Thyroid gland (tissue), 4 donors: ENCODE measurements around the gene TRPC4. TPM values are rescaled to one million over a fixed set of nuclear protein-coding genes. Genes with fewer than 3 reads are reported as not detected.

ENCODE experiments used
- DNase-seq, 2 donors: peaks; one replicate each; pipeline ENCODE4 v3.0.0-alpha.2; 2019
- H3K27ac ChIP-seq, 3 donors: fragments of 200-600 bp; sonication (generic); 1 replicate in 2 of 3; 2 replicates in 1 of 3; pipeline ENCODE4 v1.5.1; 2016 to 2019; ENCODE audit warnings: mild to moderate bottlenecking in 1 of 3, moderate library complexity in 1 of 3
- H3K27me3 ChIP-seq: fragments of 200-600 bp; sonication (generic); one replicate; pipeline ENCODE4 v1.5.1; 2019
- H3K36me3 ChIP-seq, 2 donors: fragments of 200-600 bp; sonication (generic); one replicate each; pipeline ENCODE4 v1.5.1; 2016 to 2019
- H3K4me1 ChIP-seq, 2 donors: fragments of 200-600 bp; sonication (generic); one replicate each; pipeline ENCODE4 v1.5.1; 2017 to 2019
- H3K4me3 ChIP-seq, 3 donors: fragments of 200-600 bp; sonication (generic); replicated peaks in 1 of 3; 1 replicate in 2 of 3; 2 replicates in 1 of 3; pipeline ENCODE4 v1.5.1; 2016; ENCODE audit warnings: mild to moderate bottlenecking in 1 of 3
- H3K9me3 ChIP-seq: fragments of 200-600 bp; sonication (generic); one replicate; pipeline ENCODE4 v1.5.1; 2017
- POLR2A ChIP-seq, 2 donors: fragments of 450-650 bp; IDR thresholded peaks; one replicate each; pipeline ENCODE4 v1.6.1; 2017; ENCODE audit warnings: antibody characterized with exemption in 2 of 2, mild to moderate bottlenecking in 2 of 2, moderate library complexity in 1 of 2
- whole genome bisulfite sequencing, 2 donors: methylation state at CpG; one replicate each; pipeline ENCODE4 v1.1.5; 2017; 5-methylcytosine and 5-hydroxymethylcytosine counted together
- intact Hi-C: fragments of 100-400 bp; cut with DNase I; formaldehyde crosslinking; loops from one replicate; pipeline ENCODE4 v1.15.1; 2023
- total RNA-seq, 4 donors: library from RNA; depleted of rRNA; stranded (reverse); fragments of >200 nt; gene quantifications; one replicate each; pipeline ENCODE4 v1.2.3, GENCODE V29; 2016
- TF ChIP-seq, protein P1 (sequence below), 6 experiments: fragments of 200-600 bp in 3 of 6; fragments of 450-650 bp in 3 of 6; sonication (generic) in 3 of 6; IDR thresholded peaks; one replicate each; pipeline ENCODE4 v1.5.1; 2016 to 2019; ENCODE audit warnings: antibody characterized with exemption in 6 of 6, mild to moderate bottlenecking in 2 of 6, inconsistent platforms in 1 of 6, moderate library complexity in 1 of 6

The TRPC4 gene
- total RNA-seq, 4 donors from 2014 or later = 0.11 to 3.2 (median 0.79) TPM

DNA sequence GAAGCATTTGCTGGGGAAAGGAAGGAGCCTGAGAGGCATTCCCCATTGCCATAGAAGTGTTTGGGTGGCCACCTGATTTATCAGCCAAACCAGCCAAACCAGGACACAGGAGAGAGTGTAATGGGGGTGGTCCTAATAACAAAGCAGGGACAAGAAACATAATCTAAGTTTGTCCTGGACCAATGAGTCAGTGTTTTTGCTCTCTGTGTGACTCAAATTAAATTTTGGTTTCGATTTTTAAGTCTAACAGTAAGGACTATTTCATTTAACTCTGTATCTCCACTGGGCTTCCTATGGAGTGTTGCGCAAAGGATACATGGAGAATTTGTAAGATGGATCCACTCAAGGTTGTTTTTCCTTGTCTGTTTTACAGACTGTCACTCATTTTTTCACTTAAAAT, 19.5 kb upstream of the TRPC4 start:
- no peaks in the 10 kb centered on the region for H3K4me1 ChIP-seq
- no peak for DNase-seq
- TF ChIP-seq, protein P1, sequence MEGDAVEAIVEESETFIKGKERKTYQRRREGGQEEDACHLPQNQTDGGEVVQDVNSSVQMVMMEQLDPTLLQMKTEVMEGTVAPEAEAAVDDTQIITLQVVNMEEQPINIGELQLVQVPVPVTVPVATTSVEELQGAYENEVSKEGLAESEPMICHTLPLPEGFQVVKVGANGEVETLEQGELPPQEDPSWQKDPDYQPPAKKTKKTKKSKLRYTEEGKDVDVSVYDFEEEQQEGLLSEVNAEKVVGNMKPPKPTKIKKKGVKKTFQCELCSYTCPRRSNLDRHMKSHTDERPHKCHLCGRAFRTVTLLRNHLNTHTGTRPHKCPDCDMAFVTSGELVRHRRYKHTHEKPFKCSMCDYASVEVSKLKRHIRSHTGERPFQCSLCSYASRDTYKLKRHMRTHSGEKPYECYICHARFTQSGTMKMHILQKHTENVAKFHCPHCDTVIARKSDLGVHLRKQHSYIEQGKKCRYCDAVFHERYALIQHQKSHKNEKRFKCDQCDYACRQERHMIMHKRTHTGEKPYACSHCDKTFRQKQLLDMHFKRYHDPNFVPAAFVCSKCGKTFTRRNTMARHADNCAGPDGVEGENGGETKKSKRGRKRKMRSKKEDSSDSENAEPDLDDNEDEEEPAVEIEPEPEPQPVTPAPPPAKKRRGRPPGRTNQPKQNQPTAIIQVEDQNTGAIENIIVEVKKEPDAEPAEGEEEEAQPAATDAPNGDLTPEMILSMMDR (IDR thresholded peaks at IDR 0.05) = no peak
- no peak for TF ChIP-seq POLR2A (IDR thresholded peaks at IDR 0.05)
- 86 to 90% methylated on average over 2 of the region's 2 CpGs for WGBS, 2 donors
- no peak overlapping the region for H3K4me3 ChIP-seq
- intact Hi-C loops = no loop called here
- no peaks in the 10 kb centered on the region for H3K9me3 ChIP-seq
- H3K27ac ChIP-seq = no peak overlapping the region
- H3K36me3 ChIP-seq = no peaks in the 10 kb centered on the region
- H3K27me3 ChIP-seq = no peaks in the 10 kb centered on the region

DNA sequence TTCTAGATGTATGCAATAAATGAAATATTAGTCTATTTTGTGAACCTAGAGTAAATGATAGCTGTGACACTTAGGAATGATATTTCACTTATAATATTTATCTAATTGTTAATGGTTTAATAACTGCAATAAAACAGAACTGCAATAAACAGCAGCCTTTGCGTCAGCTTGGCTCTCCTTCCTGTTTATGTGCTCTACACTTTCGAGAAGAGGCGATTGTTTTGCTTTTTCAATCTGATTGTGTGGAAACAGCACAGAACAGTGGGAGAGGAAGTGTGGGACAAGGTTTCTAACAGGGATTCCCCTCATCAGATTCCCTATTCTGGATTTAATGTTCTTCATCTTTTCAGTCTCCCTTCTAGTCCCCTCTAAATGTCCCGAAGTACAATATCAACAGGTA, 17.3 kb upstream of the TRPC4 start:
- Histone ChIP-seq H3K27me3 (no peaks in the 10 kb centered on the region), H3K27ac (no peak overlapping the region), H3K9me3 (no peaks in the 10 kb centered on the region), H3K4me3 (no peak overlapping the region), H3K36me3 (no peaks in the 10 kb centered on the region), H3K4me1 (no peaks in the 10 kb centered on the region)
- TF ChIP-seq POLR2A (IDR thresholded peaks at IDR 0.05) = no peak
- TF ChIP-seq, protein P1 (IDR thresholded peaks at IDR 0.05) = no peak
- intact Hi-C loops = no loop called here
- no peak for DNase-seq
- WGBS, 2 donors = 73 to 74% methylated on average over 4 of the region's 4 CpGs

DNA sequence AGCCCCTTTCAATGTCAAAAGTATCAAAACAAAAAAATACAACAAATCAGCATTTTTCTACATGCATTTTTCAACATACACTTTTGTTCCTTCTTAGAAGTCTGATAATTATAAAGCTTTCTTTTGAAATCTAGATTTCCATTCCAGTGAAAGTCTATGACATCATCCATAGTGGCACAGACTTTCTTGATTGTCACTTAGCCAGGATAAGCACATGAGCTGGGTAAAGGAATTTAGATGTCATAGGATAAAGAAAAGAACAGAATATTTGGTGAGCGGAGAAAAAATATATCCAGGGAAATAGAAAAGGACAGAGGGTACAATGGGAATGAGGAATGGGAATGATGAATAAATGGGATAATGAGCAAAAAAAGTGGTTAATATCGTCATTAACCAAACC, 15.1 kb upstream of the TRPC4 start:
- Histone ChIP-seq H3K9me3 (no peaks in the 10 kb centered on the region), H3K27me3 (no peaks in the 10 kb centered on the region), H3K36me3 (no peaks in the 10 kb centered on the region), H3K4me3 (no peak overlapping the region), H3K4me1 (no peaks in the 10 kb centered on the region), H3K27ac (no peak overlapping the region)
- 91 to 94% methylated on average over 2 of the region's 2 CpGs for WGBS, 2 donors
- DNase-seq = no peak
- TF ChIP-seq, protein P1 (IDR thresholded peaks at IDR 0.05) = no peak
- no peak for TF ChIP-seq POLR2A (IDR thresholded peaks at IDR 0.05)
- intact Hi-C loops = no loop called here

DNA sequence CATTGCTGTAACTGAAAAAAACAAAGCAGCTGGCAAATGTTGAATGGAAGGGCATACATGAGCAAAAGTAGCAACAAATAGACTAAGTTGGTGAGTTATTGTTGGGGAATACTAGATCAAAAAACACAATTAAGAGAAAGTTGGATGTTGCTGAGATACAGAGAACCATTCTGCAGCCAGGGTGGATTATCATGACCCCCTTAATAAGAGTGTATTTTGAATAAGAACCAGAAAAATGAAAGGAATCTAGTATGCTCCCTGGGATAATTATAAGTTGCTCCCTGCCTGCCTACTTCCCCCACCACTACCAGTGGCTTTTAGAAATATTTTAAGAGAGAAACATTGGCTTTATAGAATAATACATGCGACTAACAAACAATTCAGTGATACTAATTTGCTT, 14.5 kb upstream of the TRPC4 start:
- Histone ChIP-seq H3K36me3 (no peaks in the 10 kb centered on the region), H3K27me3 (no peaks in the 10 kb centered on the region), H3K27ac (no peak overlapping the region), H3K4me1 (no peaks in the 10 kb centered on the region), H3K9me3 (no peaks in the 10 kb centered on the region), H3K4me3 (no peak overlapping the region)
- DNase-seq = no peak
- 89 to 96% methylated on average over 1 of the region's 1 CpG for WGBS, 2 donors
- intact Hi-C loops = no loop called here
- no peak for TF ChIP-seq POLR2A (IDR thresholded peaks at IDR 0.05)
- TF ChIP-seq, protein P1 (IDR thresholded peaks at IDR 0.05) = no peak

DNA sequence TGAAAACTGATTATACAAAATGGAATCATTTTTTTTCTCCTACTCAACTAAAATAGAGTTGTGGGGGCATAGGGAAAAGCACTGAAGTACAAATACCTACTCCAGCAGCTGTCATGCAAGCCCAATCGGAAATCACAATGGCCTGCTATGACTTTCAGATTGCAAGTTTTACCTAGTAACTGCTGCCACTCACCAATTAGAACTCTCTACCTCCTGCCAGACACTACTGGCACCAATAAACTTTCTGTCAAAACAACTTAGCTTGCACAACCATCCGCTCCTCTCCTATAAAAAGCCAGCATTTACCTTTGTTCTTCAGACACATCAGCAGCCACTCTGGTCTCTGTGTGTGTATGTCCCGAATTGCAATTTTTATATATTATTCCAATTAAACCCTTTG, 9.3 kb upstream of the TRPC4 start:
- H3K9me3 ChIP-seq = no peaks in the 10 kb centered on the region
- no peaks in the 10 kb centered on the region for H3K27me3 ChIP-seq
- H3K27ac ChIP-seq = no peak overlapping the region
- WGBS, 2 donors = 81 to 85% methylated on average over 3 of the region's 3 CpGs
- no peak overlapping the region for H3K4me3 ChIP-seq
- no peak for DNase-seq
- intact Hi-C loops = no loop called here
- no peak for TF ChIP-seq POLR2A (IDR thresholded peaks at IDR 0.05)
- TF ChIP-seq, protein P1 (IDR thresholded peaks at IDR 0.05) = no peak
- H3K36me3 ChIP-seq = no peaks in the 10 kb centered on the region
- H3K4me1 ChIP-seq = no peaks in the 10 kb centered on the region
